Psoas muscle (tissue), 8 donors: ENCODE data around the gene MKNK2. TPM values are rescaled to one million over a fixed set of nuclear protein-coding genes. Genes with fewer than 3 reads are reported as not detected.
A peak's percentile ranks its signal among the peaks of the same experiment; 100 is the strongest.
"Not testable (repeated sequence)": the region's sequence is repeated elsewhere in the genome, so short reads cannot be mapped to it uniquely, and the experiment has no call there.

ENCODE experiments used
- ATAC-seq, 4 donors: fragments of 200-7000 bp; cut with Tn5 transposase; one replicate each; pipeline ENCODE4 v1.9.1; 2020; ENCODE audit warnings: moderate library complexity in 3 of 4, mild to moderate bottlenecking in 2 of 4
- DNase-seq, 2 donors: peaks; one replicate each; pipeline ENCODE4 v3.0.0-alpha.2; 2020
- H3K27ac ChIP-seq: fragments of 200-600 bp; one replicate; pipeline ENCODE4 v1.8.0; 2022
- H3K27me3 ChIP-seq, 3 donors: fragments of 200-600 bp in 1 of 3; one replicate each; pipeline versions ENCODE4 v1.6.1 to v1.8.0; 2013 to 2022; ENCODE audit warnings: low read length in 2 of 3, mild to moderate bottlenecking in 2 of 3, moderate library complexity in 1 of 3; ENCODE audit not compliant: insufficient read depth in 3 of 3
- H3K36me3 ChIP-seq, 2 donors: fragments of 200-600 bp in 1 of 2; one replicate each; pipeline versions ENCODE4 v1.6.1 to v1.8.0; 2013 to 2022; ENCODE audit warnings: low read depth in 1 of 2, mild to moderate bottlenecking in 1 of 2, moderate library complexity in 1 of 2; ENCODE audit not compliant: insufficient read depth in 1 of 2
- H3K4me1 ChIP-seq: fragments of 200-600 bp; one replicate; pipeline ENCODE4 v1.8.0; 2022
- H3K4me3 ChIP-seq: fragments of 200-600 bp; one replicate; pipeline ENCODE4 v1.8.0; 2022; ENCODE audit warnings: mild to moderate bottlenecking
- H3K9me3 ChIP-seq: fragments of 200-600 bp; one replicate; pipeline ENCODE4 v1.8.0; 2022
- CTCF ChIP-seq: fragments of 200-600 bp; IDR thresholded peaks from one replicate; pipeline ENCODE4 v1.8.0; 2022; ENCODE audit warnings: antibody characterized with exemption
- WGBS, 3 donors: extraction: QIAGEN DNeasy Blood & Tissue Kit; methylation state at CpG; one replicate each; pipeline versions ENCODE4 v1.1.6 to v1.1.7; 2013; 5-methylcytosine and 5-hydroxymethylcytosine counted together
- intact Hi-C, 2 donors: fragments of 100-400 bp; cut with DNase I; formaldehyde crosslinking; loops; one replicate each; pipeline versions ENCODE4 v1.11.0 to v1.14.2; 2022
- polyA plus RNA-seq, 3 donors: library from polyadenylated mRNA; stranded (reverse); fragments of 200-250 nt; gene quantifications; one replicate each; pipeline ENCODE4 v1.2.3, GENCODE V29; 2013
- total RNA-seq, 4 donors: library from RNA; stranded (reverse); fragmentation: NEBNext Ultra II Directional in 2 of 4; extraction: Animal tissue kit (Norgen Biotek cat#: 25700) in 2 of 4; gene quantifications; one replicate each; pipeline versions ENCODE4 v1.2.1 to v1.2.4, GENCODE V29; 2021 to 2023
- donor health status: healthy with polysubstance abuse.
- donor health status: DM: no; HTN: no; CAD: no; lungs with moderate emphysema.
- donor health status: Bipolar disorder and iron deficiency.
- donor health status: healthy.
- donor health status: DM: yes; HTN: yes; CAD: no.
- donor health status: DM: no; HTN: no; CAD: no.
- donor health status: DM: no; HTN: no; CAD: no.
- donor health status: DM: yes; HTN: yes; CAD: no.

Gene MKNK2
- total and polyA plus RNA-seq, 7 donors: 793 to 2,795 (median 1,017) TPM

DNA sequence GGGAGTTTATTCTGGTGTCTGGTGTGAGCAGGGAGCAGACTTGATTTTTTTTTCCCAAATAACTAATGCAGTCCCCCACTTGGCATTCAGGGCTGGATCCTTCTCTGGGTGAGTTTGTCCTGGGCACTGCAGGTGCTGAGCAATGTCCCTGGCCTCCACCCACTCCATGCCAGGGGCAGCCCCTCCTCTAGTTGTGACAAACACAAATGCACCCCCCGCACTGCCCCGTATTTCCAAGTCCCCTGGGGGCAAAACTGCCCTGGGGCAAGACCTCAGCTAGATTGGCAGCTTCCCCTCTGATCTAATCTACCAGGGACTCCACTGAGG lies 38.6 kb upstream of the MKNK2 start:
- no peak for ATAC-seq

GRCh38 chr19:2089001-2089711 lies 38.1 kb upstream of the MKNK2 start:
- no peak for TF ChIP-seq CTCF
- intact Hi-C loops: no loop called here
- 74 to 81% (median 80%) methylated on average over 16 of the region's 16 CpGs for WGBS, 3 donors
- H3K4me1 ChIP-seq: peaks cover 36% of the 10 kb centered on the region
- H3K27ac ChIP-seq: peak overlapping the region; percentile 67
- H3K9me3 ChIP-seq: no peaks in the 10 kb centered on the region
- DNase-seq (peak in 1 of 2 donors; percentile 48), ATAC-seq (no peak)
- H3K27me3 ChIP-seq: no peaks in the 10 kb centered on the region
- H3K36me3 ChIP-seq: peaks cover 0 to 4% of the 10 kb centered on the region in 2 donors
- H3K4me3 ChIP-seq: no peak overlapping the region

More for the DNA sequence above, 38.6 kb upstream of the MKNK2 start:
- Histone ChIP-seq H3K4me3 (peak overlapping the region; percentile 18), H3K27me3 (no peaks in the 10 kb centered on the region), H3K27ac (peak overlapping the region; percentile 67), H3K4me1 (peaks cover 36% of the 10 kb centered on the region), H3K36me3 (peaks cover 0 to 4% of the 10 kb centered on the region in 2 donors), H3K9me3 (no peaks in the 10 kb centered on the region)
- intact Hi-C loops: no loop called here
- WGBS, 3 donors: 38 to 50% (median 46%) methylated on average over 2 of the region's 2 CpGs
- no peak for DNase-seq
- TF ChIP-seq CTCF: no peak

DNA sequence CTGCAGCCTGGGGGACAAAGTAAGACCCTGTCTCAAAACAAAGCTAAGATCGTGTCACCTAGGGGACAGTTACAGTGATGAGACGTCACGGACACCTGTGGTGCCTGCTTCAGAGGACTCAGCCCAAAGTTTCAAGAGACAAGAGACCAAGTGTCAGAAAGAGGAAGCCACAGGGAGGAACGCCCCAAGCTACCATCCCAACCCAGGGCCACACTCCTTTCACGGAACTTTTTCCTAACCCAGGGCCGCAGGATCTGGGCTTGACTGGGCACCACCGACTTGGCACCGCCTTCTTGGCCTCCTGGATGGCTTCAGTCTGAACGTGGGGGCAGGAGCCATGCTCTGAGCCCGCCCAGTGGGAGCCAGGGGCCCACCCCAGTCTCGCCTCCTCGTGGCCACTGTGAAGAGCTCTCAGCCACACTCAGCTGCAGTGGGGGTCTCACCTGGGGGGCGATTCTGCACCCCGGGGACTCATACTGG lies 36.6 kb upstream of the MKNK2 start:
- TF ChIP-seq CTCF: no peak
- no peaks in the 10 kb centered on the region for H3K9me3 ChIP-seq
- peaks cover 30% of the 10 kb centered on the region for H3K4me1 ChIP-seq
- H3K27me3 ChIP-seq: no peaks in the 10 kb centered on the region
- intact Hi-C loops: no loop called here
- peak in 1 of 2 donors; percentile 65 for DNase-seq
- peak overlapping the region; percentile 60 for H3K27ac ChIP-seq
- no peak for ATAC-seq
- 73 to 87% (median 76%) methylated on average over 14 of the region's 14 CpGs for WGBS, 3 donors
- H3K4me3 ChIP-seq: no peak overlapping the region
- H3K36me3 ChIP-seq: peaks cover 0 to 10% of the 10 kb centered on the region in 2 donors

GRCh38 chr19:2086695-2087620 lies 35.9 kb upstream of the MKNK2 start:
- Histone ChIP-seq H3K4me1 (peaks cover 30% of the 10 kb centered on the region), H3K36me3 (peaks cover 0 to 15% of the 10 kb centered on the region in 2 donors), H3K27ac (peak overlapping the region; percentile 68)
- peak; percentile 36 to 72 (median 61) for ATAC-seq
- H3K27me3 ChIP-seq, H3K4me3 ChIP-seq, intact Hi-C loops, H3K9me3 ChIP-seq: not testable (repeated sequence)
- 54 to 75% (median 60%) methylated on average over 13 of the region's 13 CpGs for WGBS, 3 donors
- peak; percentile 54 to 82 for DNase-seq
